Skeletal muscle satellite cell (primary cell): ENCODE data around the gene STK4.

Experiments used
- H3K27me3 ChIP-seq: 2 replicates; pipeline ENCODE4 v1.7.0; 2013; ENCODE audit warnings: low read length; ENCODE audit not compliant: control insufficient read depth, insufficient read depth
- H3K36me3 ChIP-seq: 2 replicates; pipeline ENCODE4 v1.7.0; 2013; ENCODE audit warnings: mild to moderate bottlenecking, control low read depth, low read length; ENCODE audit not compliant: insufficient read depth
- H3K4me1 ChIP-seq: 2 replicates; pipeline ENCODE4 v1.7.0; 2013; ENCODE audit warnings: low read length; ENCODE audit not compliant: control insufficient read depth, insufficient read depth
- H3K4me2 ChIP-seq: 2 replicates; pipeline ENCODE4 v1.7.0; 2013; ENCODE audit warnings: mild to moderate bottlenecking, low read length
- H3K4me3 ChIP-seq: 2 replicates; pipeline ENCODE4 v1.7.0; 2013; ENCODE audit warnings: low read length
- H3K9ac ChIP-seq: 2 replicates; pipeline ENCODE4 v1.7.0; 2013; ENCODE audit warnings: mild to moderate bottlenecking, low read depth, low read length, moderate library complexity
- H3K9me3 ChIP-seq: replicated peaks from 2 replicates; pipeline ENCODE4 v1.7.0; 2013; ENCODE audit warnings: mild to moderate bottlenecking, control low read depth, low read length

The STK4 gene

GRCh38 chr20:45077559-45077958 lies 111.2 kb downstream of the STK4 start:
- Histone ChIP-seq H3K27me3 (no peaks in the 10 kb centered on the region), H3K9ac (no peak overlapping the region), H3K4me1 (peaks cover 5% of the 10 kb centered on the region), H3K4me2 (no peak overlapping the region), H3K9me3 (no peaks in the 10 kb centered on the region), H3K36me3 (peaks cover 29% of the 10 kb centered on the region), H3K4me3 (no peak overlapping the region)

GRCh38 chr20:45080867-45081624 lies 114.7 kb downstream of the STK4 start:
- H3K4me3 ChIP-seq = no peak overlapping the region

GRCh38 chr20:45082468-45082867 lies 116.2 kb downstream of the STK4 start:
- Histone ChIP-seq H3K27me3 (no peaks in the 10 kb centered on the region), H3K4me2 (no peak overlapping the region), H3K4me1 (peaks cover 10% of the 10 kb centered on the region), H3K9ac (no peak overlapping the region), H3K4me3 (no peak overlapping the region), H3K9me3 (no peaks in the 10 kb centered on the region), H3K36me3 (peaks cover 11% of the 10 kb centered on the region)

More at GRCh38 chr20:45080867-45081624, 114.7 kb downstream of the STK4 start:
- Histone ChIP-seq H3K36me3 (peaks cover 16% of the 10 kb centered on the region), H3K27me3 (no peaks in the 10 kb centered on the region), H3K4me1 (peaks cover 5% of the 10 kb centered on the region), H3K9me3 (no peaks in the 10 kb centered on the region), H3K4me2 (no peak overlapping the region), H3K9ac (no peak overlapping the region)

- Histone ChIP-seq H3K9ac (no peak overlapping the region), H3K4me2 (no peak overlapping the region), H3K4me3 (no peak overlapping the region), H3K9me3 (no peaks in the 10 kb centered on the region), H3K36me3 (peaks cover 11% of the 10 kb centered on the region), H3K4me1 (peaks cover 17% of the 10 kb centered on the region), H3K27me3 (no peaks in the 10 kb centered on the region)
Measured at GRCh38 chr20:45083127-45083526, 116.8 kb downstream of the STK4 start.

- Histone ChIP-seq H3K4me2 (no peak overlapping the region), H3K9me3 (no peaks in the 10 kb centered on the region), H3K4me3 (no peak overlapping the region), H3K9ac (no peak overlapping the region), H3K27me3 (no peaks in the 10 kb centered on the region), H3K36me3 (peaks cover 11% of the 10 kb centered on the region), H3K4me1 (peaks cover 23% of the 10 kb centered on the region)
Measured at GRCh38 chr20:45085289-45085688, 119.0 kb downstream of the STK4 start.

GRCh38 chr20:45085867-45086266 lies 119.6 kb downstream of the STK4 start:
- Histone ChIP-seq H3K27me3 (no peaks in the 10 kb centered on the region), H3K4me1 (peaks cover 23% of the 10 kb centered on the region), H3K4me3 (no peak overlapping the region), H3K9me3 (no peaks in the 10 kb centered on the region), H3K4me2 (no peak overlapping the region), H3K9ac (no peak overlapping the region), H3K36me3 (peaks cover 6% of the 10 kb centered on the region)

- H3K36me3 ChIP-seq = no peaks in the 10 kb centered on the region
- peaks cover 17% of the 10 kb centered on the region for H3K4me1 ChIP-seq
Measured at GRCh38 chr20:45087097-45087790, 120.9 kb downstream of the STK4 start.

GRCh38 chr20:45087814-45088213 lies 121.5 kb downstream of the STK4 start:
- H3K4me1 ChIP-seq = peaks cover 17% of the 10 kb centered on the region
- H3K36me3 ChIP-seq = no peaks in the 10 kb centered on the region

More at GRCh38 chr20:45087097-45087790, 120.9 kb downstream of the STK4 start:
- Histone ChIP-seq H3K9ac (no peak overlapping the region), H3K4me2 (peak overlapping the region; percentile 9), H3K9me3 (no peaks in the 10 kb centered on the region), H3K4me3 (no peak overlapping the region), H3K27me3 (no peaks in the 10 kb centered on the region)

GRCh38 chr20:45088247-45088646 lies 121.9 kb downstream of the STK4 start:
- Histone ChIP-seq H3K4me3 (no peak overlapping the region), H3K27me3 (no peaks in the 10 kb centered on the region), H3K36me3 (no peaks in the 10 kb centered on the region), H3K4me1 (peaks cover 17% of the 10 kb centered on the region), H3K4me2 (peak overlapping the region; percentile 9), H3K9me3 (no peaks in the 10 kb centered on the region), H3K9ac (no peak overlapping the region)

More at GRCh38 chr20:45087814-45088213, 121.5 kb downstream of the STK4 start:
- Histone ChIP-seq H3K9ac (no peak overlapping the region), H3K4me2 (peak overlapping the region; percentile 9), H3K9me3 (no peaks in the 10 kb centered on the region), H3K27me3 (no peaks in the 10 kb centered on the region), H3K4me3 (no peak overlapping the region)

- Histone ChIP-seq H3K4me3 (no peak overlapping the region), H3K27me3 (no peaks in the 10 kb centered on the region), H3K4me1 (peaks cover 17% of the 10 kb centered on the region), H3K9me3 (no peaks in the 10 kb centered on the region), H3K36me3 (no peaks in the 10 kb centered on the region), H3K4me2 (no peak overlapping the region), H3K9ac (no peak overlapping the region)
Measured at GRCh38 chr20:45090481-45090880, 124.2 kb downstream of the STK4 start.

- no peaks in the 10 kb centered on the region for H3K36me3 ChIP-seq
- peaks cover 17% of the 10 kb centered on the region for H3K4me1 ChIP-seq
- H3K4me2 ChIP-seq = no peak overlapping the region
- no peak overlapping the region for H3K9ac ChIP-seq
- no peaks in the 10 kb centered on the region for H3K9me3 ChIP-seq
- no peak overlapping the region for H3K4me3 ChIP-seq
- no peaks in the 10 kb centered on the region for H3K27me3 ChIP-seq
Measured at GRCh38 chr20:45091366-45091765, 125.1 kb downstream of the STK4 start.
